Measurements from ENCODE around the gene ZSCAN2. TPM values are rescaled to one million over a fixed set of nuclear protein-coding genes. Genes with fewer than 3 reads are reported as not detected.

The ZSCAN2 gene
- total RNA-seq, 2 donors from 2014 or later, result 13.9 to 23.2 TPM

GRCh38 chr15:84594617-84595290 lies 6.1 kb upstream of the ZSCAN2 start:
- intact Hi-C loops (cut with DNase I), result loop anchor here (5.0 kb wide), 1 partner anchor 38 kb away; no protein-coding TSS in a partner anchor
- TF ChIP-seq POLR2A (IDR thresholded peaks at IDR 0.05) (no peak), POLR2AphosphoS5 (IDR thresholded peaks at IDR 0.05) (no peak)
- TF ChIP-seq, protein P1, sequence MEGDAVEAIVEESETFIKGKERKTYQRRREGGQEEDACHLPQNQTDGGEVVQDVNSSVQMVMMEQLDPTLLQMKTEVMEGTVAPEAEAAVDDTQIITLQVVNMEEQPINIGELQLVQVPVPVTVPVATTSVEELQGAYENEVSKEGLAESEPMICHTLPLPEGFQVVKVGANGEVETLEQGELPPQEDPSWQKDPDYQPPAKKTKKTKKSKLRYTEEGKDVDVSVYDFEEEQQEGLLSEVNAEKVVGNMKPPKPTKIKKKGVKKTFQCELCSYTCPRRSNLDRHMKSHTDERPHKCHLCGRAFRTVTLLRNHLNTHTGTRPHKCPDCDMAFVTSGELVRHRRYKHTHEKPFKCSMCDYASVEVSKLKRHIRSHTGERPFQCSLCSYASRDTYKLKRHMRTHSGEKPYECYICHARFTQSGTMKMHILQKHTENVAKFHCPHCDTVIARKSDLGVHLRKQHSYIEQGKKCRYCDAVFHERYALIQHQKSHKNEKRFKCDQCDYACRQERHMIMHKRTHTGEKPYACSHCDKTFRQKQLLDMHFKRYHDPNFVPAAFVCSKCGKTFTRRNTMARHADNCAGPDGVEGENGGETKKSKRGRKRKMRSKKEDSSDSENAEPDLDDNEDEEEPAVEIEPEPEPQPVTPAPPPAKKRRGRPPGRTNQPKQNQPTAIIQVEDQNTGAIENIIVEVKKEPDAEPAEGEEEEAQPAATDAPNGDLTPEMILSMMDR (IDR thresholded peaks at IDR 0.05), result no peak
- Histone ChIP-seq H3K9me3 (no peaks in the 10 kb centered on the region), H3K4me1 (replicated peaks) (no peaks in the 10 kb centered on the region), H3K36me3 (no peaks in the 10 kb centered on the region), H3K4me3 (no peak overlapping the region), H3K27ac (no peak overlapping the region), H3K27me3 (replicated peaks; ENCODE audit: insufficient read depth) (no peaks in the 10 kb centered on the region)
- DNase-seq (ENCODE audit: low spot score), result no peak
- 57% methylated on average over 3 of the region's 3 CpGs for WGBS

DNA sequence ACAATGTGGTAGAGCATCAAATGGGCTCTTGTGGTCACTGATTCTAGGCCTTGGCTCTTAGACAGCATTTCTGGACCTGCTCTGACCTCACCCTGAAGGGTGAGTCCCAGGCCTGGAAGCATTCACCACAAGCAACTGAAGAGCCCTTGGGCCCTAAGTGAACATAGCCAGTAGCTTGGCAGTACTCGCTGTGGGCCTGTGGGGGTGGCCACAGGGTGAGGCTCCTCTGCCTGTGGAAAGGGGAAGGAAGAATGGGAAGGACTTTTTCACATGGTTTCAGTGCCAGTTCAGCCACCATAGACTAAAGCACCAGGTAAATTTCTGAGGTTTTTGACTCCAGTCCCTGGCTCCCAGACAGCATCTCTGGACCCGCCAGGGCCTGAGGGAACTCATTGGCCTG lies 5.1 kb upstream of the ZSCAN2 start:
- Histone ChIP-seq H3K4me3 (no peak overlapping the region), H3K4me1 (replicated peaks) (no peaks in the 10 kb centered on the region), H3K9me3 (no peaks in the 10 kb centered on the region), H3K27me3 (replicated peaks; ENCODE audit: insufficient read depth) (no peaks in the 10 kb centered on the region), H3K27ac (no peak overlapping the region), H3K36me3 (no peaks in the 10 kb centered on the region)
- 87% methylated on average over 2 of the region's 2 CpGs for WGBS
- DNase-seq (ENCODE audit: low spot score), result no peak
- intact Hi-C loops (cut with DNase I), result loop anchor here (5.0 kb wide), 1 partner anchor 37 kb away; no protein-coding TSS in a partner anchor
- TF ChIP-seq, protein P1 (IDR thresholded peaks at IDR 0.05), result no peak
- TF ChIP-seq POLR2A (IDR thresholded peaks at IDR 0.05) (no peak), POLR2AphosphoS5 (IDR thresholded peaks at IDR 0.05) (no peak)

GRCh38 chr15:84597296-84597695 lies 3.5 kb upstream of the ZSCAN2 start:
- H3K4me3 ChIP-seq, result no peak overlapping the region
- no peaks in the 10 kb centered on the region for H3K27me3 ChIP-seq (replicated peaks; ENCODE audit: insufficient read depth)
- H3K36me3 ChIP-seq, result no peaks in the 10 kb centered on the region
- DNase-seq (ENCODE audit: low spot score), result no peak
- H3K9me3 ChIP-seq, result no peaks in the 10 kb centered on the region
- H3K4me1 ChIP-seq (replicated peaks), result no peaks in the 10 kb centered on the region
- TF ChIP-seq POLR2A (IDR thresholded peaks at IDR 0.05) (no peak), POLR2AphosphoS5 (IDR thresholded peaks at IDR 0.05) (no peak)
- TF ChIP-seq, protein P1 (IDR thresholded peaks at IDR 0.05), result no peak
- intact Hi-C loops (cut with DNase I), result loop anchor here (5.0 kb wide), 1 partner anchor 35 kb away; no protein-coding TSS in a partner anchor
- WGBS, result 72% methylated on average over 3 of the region's 3 CpGs
- H3K27ac ChIP-seq, result no peak overlapping the region

DNA sequence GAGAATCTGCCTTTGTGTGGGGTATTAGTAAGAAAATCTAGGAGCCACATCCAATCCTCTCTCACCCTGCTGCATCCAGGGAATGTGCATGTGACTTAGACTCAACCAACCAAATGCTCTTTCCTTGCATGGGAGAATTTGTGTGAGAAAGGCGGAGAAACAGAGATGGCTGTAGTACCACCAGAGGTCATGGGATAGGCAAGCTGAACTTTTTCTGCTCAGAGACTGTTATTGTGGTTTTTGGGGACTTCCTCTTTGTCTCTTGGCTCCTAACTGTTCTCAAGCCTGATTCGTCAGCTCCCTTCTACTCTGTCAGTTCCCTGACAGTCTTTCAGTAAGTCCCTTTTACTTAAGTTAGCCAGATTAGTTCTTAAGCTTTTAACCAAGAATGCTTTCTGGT lies 2.6 kb upstream of the ZSCAN2 start:
- TF ChIP-seq POLR2A (IDR thresholded peaks at IDR 0.05), result no peak
- no peak for TF ChIP-seq POLR2AphosphoS5 (IDR thresholded peaks at IDR 0.05)
- TF ChIP-seq, protein P1 (IDR thresholded peaks at IDR 0.05), result no peak
- Histone ChIP-seq H3K4me3 (no peak overlapping the region), H3K36me3 (no peaks in the 10 kb centered on the region), H3K27ac (no peak overlapping the region), H3K4me1 (replicated peaks) (no peaks in the 10 kb centered on the region), H3K9me3 (no peaks in the 10 kb centered on the region), H3K27me3 (replicated peaks; ENCODE audit: insufficient read depth) (no peaks in the 10 kb centered on the region)
- no peak for DNase-seq (ENCODE audit: low spot score)
- intact Hi-C loops (cut with DNase I), result loop anchor here (5.0 kb wide), 1 partner anchor 34 kb away; no protein-coding TSS in a partner anchor
- 84% methylated on average over 2 of the region's 2 CpGs for WGBS

- H3K27ac ChIP-seq, result no peak overlapping the region
- no peak for DNase-seq (ENCODE audit: low spot score)
- TF ChIP-seq, protein P1 (IDR thresholded peaks at IDR 0.05), result peak in 3 of 4 experiments; percentile 42 to 58 (median 46)
- TF ChIP-seq POLR2AphosphoS5 (IDR thresholded peaks at IDR 0.05) (no peak), POLR2A (IDR thresholded peaks at IDR 0.05) (no peak)
- intact Hi-C loops (cut with DNase I), result loop anchor here (5.0 kb wide), 1 partner anchor 33 kb away; no protein-coding TSS in a partner anchor
- no peaks in the 10 kb centered on the region for H3K36me3 ChIP-seq
- H3K9me3 ChIP-seq, result no peaks in the 10 kb centered on the region
- H3K27me3 ChIP-seq (replicated peaks; ENCODE audit: insufficient read depth), result no peaks in the 10 kb centered on the region
- H3K4me1 ChIP-seq (replicated peaks), result no peaks in the 10 kb centered on the region
- H3K4me3 ChIP-seq, result no peak overlapping the region
- 86% methylated on average over 1 of the region's 1 CpG for WGBS
These were observed 1.8 kb upstream of the ZSCAN2 start for GRCh38 chr15:84598993-84599392.

Measured in prostate gland (tissue), 2 donors.